DOHH2 (cell line): ENCODE measurements around the gene DDN.

Experiments used
- H3F3A ChIP-seq: fragments of 200-600 bp; sonication (generic), shearing (Covaris generic); 2 replicates; pipeline ENCODE4 v1.6.0; 2016; ENCODE audit warnings: antibody characterized with exemption, mild to moderate bottlenecking; ENCODE audit not compliant: control insufficient read depth, insufficient read depth
- H3K27ac ChIP-seq: fragments of 200-600 bp; sonication (generic); 2 replicates; pipeline ENCODE4 v1.5.1; 2014; ENCODE audit warnings: low read depth, mild to moderate bottlenecking, low read length, moderate library complexity
- H3K27me3 ChIP-seq: fragments of 200-600 bp; sonication (generic); 2 replicates; pipeline ENCODE4 v1.6.1; 2014; ENCODE audit warnings: mild to moderate bottlenecking, low read length, mixed read lengths; ENCODE audit not compliant: control insufficient read depth
- H3K36me3 ChIP-seq: fragments of 200-600 bp; sonication (generic); 2 replicates; pipeline ENCODE4 v1.6.1; 2014; ENCODE audit warnings: mild to moderate bottlenecking, low read length, moderate library complexity, mixed read lengths; ENCODE audit not compliant: control insufficient read depth
- H3K4me1 ChIP-seq: fragments of 200-600 bp; sonication (generic); 2 replicates; pipeline ENCODE4 v1.6.1; 2014; ENCODE audit warnings: mild to moderate bottlenecking, low read length, mixed read lengths; ENCODE audit not compliant: control insufficient read depth
- H3K4me2 ChIP-seq: fragments of 200-600 bp; sonication (generic); 2 replicates; pipeline ENCODE4 v1.6.0; 2014; ENCODE audit warnings: mild to moderate bottlenecking, low read length, moderate library complexity
- H3K4me3 ChIP-seq: fragments of 200-600 bp; sonication (generic); 2 replicates; pipeline ENCODE4 v1.5.1; 2014; ENCODE audit warnings: mild to moderate bottlenecking, low read length, mixed read lengths
- H3K79me2 ChIP-seq: fragments of 200-600 bp; sonication (generic); 2 replicates; pipeline ENCODE4 v1.6.1; 2014; ENCODE audit warnings: mild to moderate bottlenecking, low read length, mixed read lengths; ENCODE audit not compliant: control insufficient read depth
- H3K9me2 ChIP-seq: fragments of 200-600 bp; sonication (generic); replicated peaks from 2 replicates; pipeline ENCODE4 v1.6.1; 2014; ENCODE audit warnings: mild to moderate bottlenecking, low read length, mixed read lengths; ENCODE audit not compliant: control insufficient read depth
- H3K9me3 ChIP-seq: fragments of 200-600 bp; sonication (generic); 2 replicates; pipeline ENCODE4 v1.6.1; 2014; ENCODE audit warnings: antibody characterized with exemption, low read length, mixed read lengths; ENCODE audit not compliant: control insufficient read depth, insufficient read depth
- H4K20me1 ChIP-seq: fragments of 200-600 bp; sonication (generic); 2 replicates; pipeline ENCODE4 v1.6.0; 2014; ENCODE audit warnings: low read depth, mild to moderate bottlenecking, antibody characterized with exemption, low read length, moderate library complexity; ENCODE audit not compliant: control insufficient read depth, insufficient read depth
- EZH2phosphoT487 ChIP-seq: fragments of 200-600 bp; sonication (generic); IDR thresholded peaks from 2 replicates; pipeline ENCODE4 v1.6.1; 2017; ENCODE audit warnings: borderline replicate concordance, mild to moderate bottlenecking, antibody characterized with exemption, low read length, moderate library complexity, mixed read lengths
- TF ChIP-seq, protein P1 (sequence below): fragments of 200-600 bp; sonication (generic); IDR thresholded peaks from one replicate; pipeline ENCODE4 v1.5.1; 2014; ENCODE audit warnings: antibody characterized with exemption, mild to moderate bottlenecking, low read depth, low read length; ENCODE audit not compliant: poor library complexity, severe bottlenecking

The DDN gene

GRCh38 chr12:49037111-49037946, 38.2 kb upstream of the DDN start:
- no peaks in the 10 kb centered on the region for H3K9me3 ChIP-seq
- H3K27me3 ChIP-seq, result no peaks in the 10 kb centered on the region
- no peak overlapping the region for H3K4me3 ChIP-seq
- H3F3A ChIP-seq, result no peaks in the 10 kb centered on the region
- no peaks in the 10 kb centered on the region for H3K4me1 ChIP-seq
- peaks cover 97% of the 10 kb centered on the region for H3K36me3 ChIP-seq
- TF ChIP-seq, protein P1, sequence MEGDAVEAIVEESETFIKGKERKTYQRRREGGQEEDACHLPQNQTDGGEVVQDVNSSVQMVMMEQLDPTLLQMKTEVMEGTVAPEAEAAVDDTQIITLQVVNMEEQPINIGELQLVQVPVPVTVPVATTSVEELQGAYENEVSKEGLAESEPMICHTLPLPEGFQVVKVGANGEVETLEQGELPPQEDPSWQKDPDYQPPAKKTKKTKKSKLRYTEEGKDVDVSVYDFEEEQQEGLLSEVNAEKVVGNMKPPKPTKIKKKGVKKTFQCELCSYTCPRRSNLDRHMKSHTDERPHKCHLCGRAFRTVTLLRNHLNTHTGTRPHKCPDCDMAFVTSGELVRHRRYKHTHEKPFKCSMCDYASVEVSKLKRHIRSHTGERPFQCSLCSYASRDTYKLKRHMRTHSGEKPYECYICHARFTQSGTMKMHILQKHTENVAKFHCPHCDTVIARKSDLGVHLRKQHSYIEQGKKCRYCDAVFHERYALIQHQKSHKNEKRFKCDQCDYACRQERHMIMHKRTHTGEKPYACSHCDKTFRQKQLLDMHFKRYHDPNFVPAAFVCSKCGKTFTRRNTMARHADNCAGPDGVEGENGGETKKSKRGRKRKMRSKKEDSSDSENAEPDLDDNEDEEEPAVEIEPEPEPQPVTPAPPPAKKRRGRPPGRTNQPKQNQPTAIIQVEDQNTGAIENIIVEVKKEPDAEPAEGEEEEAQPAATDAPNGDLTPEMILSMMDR, result no peak
- TF ChIP-seq EZH2phosphoT487, result no peak
- no peaks in the 10 kb centered on the region for H3K9me2 ChIP-seq
- H3K79me2 ChIP-seq, result no peaks in the 10 kb centered on the region
- H3K4me2 ChIP-seq, result no peak overlapping the region
- H4K20me1 ChIP-seq, result peaks cover 4% of the 10 kb centered on the region; the same call in 1 of the 2 replicates
- H3K27ac ChIP-seq, result no peak overlapping the region

DNA sequence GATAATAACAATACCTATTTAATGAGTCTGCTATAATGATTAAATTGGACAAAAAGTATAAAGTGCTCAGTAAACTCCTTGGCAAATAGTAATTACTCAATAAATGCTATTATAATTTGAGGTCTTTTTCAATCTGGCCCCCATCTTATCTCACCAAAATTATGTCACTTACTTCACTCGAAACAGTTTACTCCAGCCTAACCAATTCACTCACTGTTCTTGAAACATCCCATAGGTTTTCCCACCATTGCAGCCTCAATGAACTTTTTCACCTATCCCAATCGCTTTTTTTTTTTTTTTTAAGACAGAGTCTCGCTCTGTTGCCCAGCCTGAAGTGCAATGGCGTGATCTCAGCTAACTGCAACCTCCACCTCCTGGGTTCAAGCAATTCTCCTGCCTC, 36.9 kb upstream of the DDN start:
- no peaks in the 10 kb centered on the region for H3K9me3 ChIP-seq
- H3K79me2 ChIP-seq, result no peaks in the 10 kb centered on the region
- peaks cover 4% of the 10 kb centered on the region; the same call in 1 of the 2 replicates for H4K20me1 ChIP-seq
- no peaks in the 10 kb centered on the region for H3K27me3 ChIP-seq
- H3K27ac ChIP-seq, result no peak overlapping the region
- no peak for TF ChIP-seq EZH2phosphoT487
- TF ChIP-seq, protein P1, result no peak
- no peak overlapping the region for H3K4me3 ChIP-seq
- H3K36me3 ChIP-seq, result peaks cover 97% of the 10 kb centered on the region
- H3K4me2 ChIP-seq, result no peak overlapping the region
- H3K4me1 ChIP-seq, result no peaks in the 10 kb centered on the region
- no peaks in the 10 kb centered on the region for H3F3A ChIP-seq
- H3K9me2 ChIP-seq, result no peaks in the 10 kb centered on the region

- Histone ChIP-seq H3K4me3 (no peak overlapping the region), H3K27me3 (no peaks in the 10 kb centered on the region), H3K4me1 (no peaks in the 10 kb centered on the region), H3K27ac (no peak overlapping the region), H3K79me2 (no peaks in the 10 kb centered on the region), H3K4me2 (no peak overlapping the region), H3K9me2 (no peaks in the 10 kb centered on the region), H3K36me3 (peaks cover 97% of the 10 kb centered on the region), H4K20me1 (peaks cover 4% of the 10 kb centered on the region; the same call in 1 of the 2 replicates), H3K9me3 (no peaks in the 10 kb centered on the region), H3F3A (no peaks in the 10 kb centered on the region)
- TF ChIP-seq EZH2phosphoT487, result no peak
- TF ChIP-seq, protein P1, result no peak
Measured at GRCh38 chr12:49034286-49034622, 35.1 kb upstream of the DDN start.
